Keratinocyte (primary cell): ENCODE results near the gene TNRC18. TPM values are rescaled to one million over a fixed set of nuclear protein-coding genes. Genes with fewer than 3 reads are reported as not detected.
"Not testable (repeated sequence)": the region's sequence is repeated elsewhere in the genome, so short reads cannot be mapped to it uniquely, and the experiment has no call there.

Experiments
- DNase-seq: peaks from one replicate; pipeline ENCODE4 v3.0.0-alpha.2; 2011; ENCODE audit warnings: low read depth, missing footprints, low spot score
- FAIRE-seq: peaks from 2 replicates; lab custom pipeline; 2011; peaks lifted over from hg19 to GRCh38; lab: Jason Lieb, UNC
- H2AFZ ChIP-seq: 2 replicates; pipeline ENCODE4 v1.6.0; 2012; ENCODE audit warnings: low read length, control low read depth, inconsistent platforms; ENCODE audit not compliant: control insufficient read depth
- H3K27ac ChIP-seq: 2 replicates; pipeline ENCODE4 v1.5.1; 2011; ENCODE audit warnings: low read length; ENCODE audit not compliant: control insufficient read depth, insufficient read depth
- H3K27me3 ChIP-seq: 3 replicates; pipeline ENCODE4 v1.6.0; 2011; ENCODE audit warnings: low read length; ENCODE audit not compliant: control insufficient read depth, insufficient read depth; ENCODE audit errors: extremely low read depth
- H3K36me3 ChIP-seq, 2 experiments: 2 replicates in 1 of 2; 3 replicates in 1 of 2; pipeline ENCODE4 v1.5.1; 2011; ENCODE audit warnings: low read length in 2 of 2, mild to moderate bottlenecking in 1 of 2; ENCODE audit not compliant: control insufficient read depth in 2 of 2, insufficient read depth in 2 of 2; ENCODE audit errors: extremely low read depth in 1 of 2
- H3K4me1 ChIP-seq: 3 replicates; pipeline ENCODE4 v1.5.1; 2011; ENCODE audit warnings: low read length; ENCODE audit not compliant: control insufficient read depth, insufficient read depth; ENCODE audit errors: extremely low read depth
- H3K4me2 ChIP-seq: 3 replicates; pipeline ENCODE4 v1.6.0; 2011; ENCODE audit warnings: low read depth, low read length; ENCODE audit not compliant: control insufficient read depth, insufficient read depth; ENCODE audit errors: extremely low read depth
- H3K4me3 ChIP-seq, 3 experiments: fragments of 200-600 bp in 1 of 3; sonication (generic) in 1 of 3; 2 replicates in 2 of 3; 3 replicates in 1 of 3; pipeline ENCODE4 v1.5.1; 2011 to 2016; ENCODE audit warnings: low read length in 3 of 3, mild to moderate bottlenecking in 3 of 3, control low read depth in 2 of 3, inconsistent platforms in 1 of 3, low read depth in 1 of 3, mixed read lengths in 1 of 3, mixed run types in 1 of 3, moderate library complexity in 1 of 3; ENCODE audit not compliant: control insufficient read depth in 2 of 3, insufficient read depth in 2 of 3; ENCODE audit errors: extremely low read depth in 1 of 3
- H3K79me2 ChIP-seq: 2 replicates; pipeline ENCODE4 v1.6.0; 2012; ENCODE audit warnings: low read length; ENCODE audit not compliant: control insufficient read depth, insufficient read depth
- H3K9ac ChIP-seq: 3 replicates; pipeline ENCODE4 v1.6.0; 2011; ENCODE audit warnings: low read length; ENCODE audit not compliant: control insufficient read depth, insufficient read depth; ENCODE audit errors: extremely low read depth
- H3K9me1 ChIP-seq: 3 replicates; pipeline ENCODE4 v1.6.0; 2011; ENCODE audit warnings: low read length; ENCODE audit not compliant: control insufficient read depth, insufficient read depth; ENCODE audit errors: extremely low read depth
- H3K9me3 ChIP-seq: 2 replicates; pipeline ENCODE4 v1.5.1; 2012; ENCODE audit warnings: low read depth, low read length; ENCODE audit not compliant: control insufficient read depth
- H4K20me1 ChIP-seq: 3 replicates; pipeline ENCODE4 v1.6.0; 2011; ENCODE audit warnings: low read length; ENCODE audit not compliant: control insufficient read depth, insufficient read depth; ENCODE audit errors: extremely low read depth
- CTCF ChIP-seq, 3 experiments: IDR thresholded peaks in 1 of 3; conservative IDR thresholded peaks in 1 of 3; optimal IDR thresholded peaks in 1 of 3; 2 replicates in 2 of 3; 3 replicates in 1 of 3; pipeline versions ENCODE3 to v1.5.1; 2011; ENCODE audit warnings: low read length in 3 of 3, mild to moderate bottlenecking in 3 of 3, moderate library complexity in 2 of 3, control low read depth in 1 of 3, inconsistent platforms in 1 of 3; ENCODE audit not compliant: insufficient read depth in 2 of 3; ENCODE audit errors: extremely low read depth in 1 of 3
- EZH2 ChIP-seq: IDR thresholded peaks from one replicate; pipeline ENCODE4 v1.6.1; 2012; ENCODE audit warnings: inconsistent platforms, mild to moderate bottlenecking, low read length, moderate library complexity
- dilution Hi-C: fragments of 300-500 bp; cut with MboI; formaldehyde crosslinking; loops from one replicate; pipeline ENCODE4 v1.7.0; 2020; ENCODE audit warnings: low sequenced_read_pairs; ENCODE audit not compliant: extremely low pct_ligation_motif_present
- polyA plus RNA-seq, 5 experiments: library from polyadenylated mRNA; depleted of rRNA in 3 of 5; stranded (reverse) in 3 of 5; stranded (forward) in 1 of 5; unstranded in 1 of 5; fragments of >200 nt; gene quantifications; 1 replicate in 1 of 5; 2 replicates in 3 of 5; 3 replicates in 1 of 5; pipeline versions ENCODE4 v1.2.1 to v1.2.3, GENCODE V29; 2011 to 2012; ENCODE audit warnings: missing spikeins in 2 of 5, low read depth in 1 of 5, low replicate concordance in 1 of 5

Gene TNRC18
- polyA plus RNA-seq, 1 donor (not counting 4 experiments of a cell fraction or from before 2014, with no cell fraction given): 13.2 TPM

GRCh38 chr7:5324961-5325360 lies 98.7 kb downstream of the TNRC18 start:
- H3K36me3 ChIP-seq: peaks cover 15 to 17% of the 10 kb centered on the region in 2 experiments
- no peaks in the 10 kb centered on the region for H3K9me3 ChIP-seq
- no peaks in the 10 kb centered on the region for H3K4me1 ChIP-seq
- FAIRE-seq (no peak), DNase-seq (no peak)
- H3K9me1 ChIP-seq: no peaks in the 10 kb centered on the region
- H3K27me3 ChIP-seq: no peaks in the 10 kb centered on the region
- H3K79me2 ChIP-seq: no peaks in the 10 kb centered on the region
- H3K4me3 ChIP-seq: no peak overlapping the region
- TF ChIP-seq EZH2: no peak
- no peak for TF ChIP-seq CTCF (optimal IDR thresholded peaks at IDR 0.05 in 1 of 3, IDR thresholded peaks at IDR 0.05 in 1 of 3, conservative IDR thresholded peaks at IDR 0.05 in 1 of 3; ENCODE audit: extremely low read depth in 1 of 3, insufficient read depth in 2 of 3, low read length in 3 of 3)
- no peak overlapping the region for H3K9ac ChIP-seq
- no peak overlapping the region for H2AFZ ChIP-seq
- H3K4me2 ChIP-seq: no peak overlapping the region
- dilution Hi-C loops: no loop called here
- H4K20me1 ChIP-seq: no peaks in the 10 kb centered on the region
- no peak overlapping the region for H3K27ac ChIP-seq

GRCh38 chr7:5323800-5324781 lies 99.5 kb downstream of the TNRC18 start:
- H3K27me3 ChIP-seq, FAIRE-seq, dilution Hi-C loops, H3K9me3 ChIP-seq, H3K27ac ChIP-seq, H3K4me3 ChIP-seq, H3K4me1 ChIP-seq, H3K4me2 ChIP-seq, DNase-seq, H4K20me1 ChIP-seq, H2AFZ ChIP-seq, H3K9me1 ChIP-seq, H3K9ac ChIP-seq, H3K79me2 ChIP-seq: not testable (repeated sequence)
- H3K36me3 ChIP-seq: peaks cover 12 to 18% of the 10 kb centered on the region in 2 experiments
